Measurements from ENCODE around the gene ARHGAP31.

DNA sequence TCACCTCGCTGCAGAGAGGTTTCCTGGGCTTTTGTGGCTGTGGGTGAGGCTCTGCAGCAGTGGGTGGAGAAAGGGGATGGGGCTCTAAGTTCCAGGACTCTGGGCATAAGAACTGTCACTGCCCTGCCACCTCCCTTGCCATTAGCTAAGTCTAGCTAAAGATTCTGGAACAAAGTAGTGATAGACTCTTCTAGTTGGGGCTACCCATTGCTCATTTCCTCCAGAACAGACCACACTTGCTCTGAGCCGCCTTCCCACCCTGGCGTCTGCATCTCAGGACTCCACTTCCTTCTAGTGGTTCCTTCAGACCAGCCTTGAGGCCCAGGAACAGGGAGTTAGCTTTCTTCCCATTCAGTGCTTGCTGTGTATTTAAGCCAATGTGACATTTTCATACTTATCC lies 7.5 kb downstream of the ARHGAP31 start:
- TF ChIP-seq, protein P1, sequence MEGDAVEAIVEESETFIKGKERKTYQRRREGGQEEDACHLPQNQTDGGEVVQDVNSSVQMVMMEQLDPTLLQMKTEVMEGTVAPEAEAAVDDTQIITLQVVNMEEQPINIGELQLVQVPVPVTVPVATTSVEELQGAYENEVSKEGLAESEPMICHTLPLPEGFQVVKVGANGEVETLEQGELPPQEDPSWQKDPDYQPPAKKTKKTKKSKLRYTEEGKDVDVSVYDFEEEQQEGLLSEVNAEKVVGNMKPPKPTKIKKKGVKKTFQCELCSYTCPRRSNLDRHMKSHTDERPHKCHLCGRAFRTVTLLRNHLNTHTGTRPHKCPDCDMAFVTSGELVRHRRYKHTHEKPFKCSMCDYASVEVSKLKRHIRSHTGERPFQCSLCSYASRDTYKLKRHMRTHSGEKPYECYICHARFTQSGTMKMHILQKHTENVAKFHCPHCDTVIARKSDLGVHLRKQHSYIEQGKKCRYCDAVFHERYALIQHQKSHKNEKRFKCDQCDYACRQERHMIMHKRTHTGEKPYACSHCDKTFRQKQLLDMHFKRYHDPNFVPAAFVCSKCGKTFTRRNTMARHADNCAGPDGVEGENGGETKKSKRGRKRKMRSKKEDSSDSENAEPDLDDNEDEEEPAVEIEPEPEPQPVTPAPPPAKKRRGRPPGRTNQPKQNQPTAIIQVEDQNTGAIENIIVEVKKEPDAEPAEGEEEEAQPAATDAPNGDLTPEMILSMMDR (IDR thresholded peaks at IDR 0.05): no peak
- no peak for TF ChIP-seq POLR2A (IDR thresholded peaks at IDR 0.05)
